GM19467 (cell line): Measurements from ENCODE around the gene VSIG8.

Experiments used
- ATAC-seq: cut with Tn5 transposase; IDR thresholded peaks from one replicate; pipeline ENCODE4 v1.9.1; 2021; ENCODE audit warnings: mild to moderate bottlenecking, moderate library complexity; ENCODE audit not compliant: unreplicated experiment

Gene VSIG8

DNA sequence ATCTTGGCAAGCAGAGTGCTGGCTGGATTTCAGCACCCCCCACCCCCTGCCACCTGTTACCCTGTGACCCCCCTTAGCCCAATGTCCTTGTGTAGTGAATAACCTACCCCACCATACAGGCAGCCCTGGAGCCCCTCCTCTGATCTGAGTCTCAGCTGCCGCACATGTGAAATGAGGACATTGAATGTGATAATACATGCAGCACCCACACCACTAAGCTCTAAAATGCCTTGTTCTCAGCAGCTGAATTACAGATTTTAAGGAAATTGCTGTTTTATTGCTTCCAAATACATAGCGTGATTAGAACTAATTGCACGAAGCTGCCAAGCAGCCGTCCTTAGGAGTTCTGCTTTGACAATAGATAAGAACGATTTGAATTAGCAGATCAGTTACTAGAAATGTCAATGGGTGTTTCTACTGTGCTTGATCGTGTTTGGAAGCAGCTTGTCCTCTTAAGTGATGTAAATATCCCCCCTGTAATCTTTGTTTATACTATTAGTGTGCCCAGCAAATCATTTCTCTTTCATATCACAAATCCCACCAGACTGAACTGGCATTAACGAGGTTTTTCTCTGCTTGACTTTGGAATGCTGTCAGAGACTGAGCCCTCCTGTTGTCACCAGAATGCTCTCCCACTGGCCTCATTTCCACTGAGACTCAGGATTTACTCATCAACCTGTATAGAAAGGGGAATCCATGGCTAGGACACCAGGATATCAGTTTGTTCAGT is 30.9 kb downstream of the VSIG8 start:
- no peak for ATAC-seq

DNA sequence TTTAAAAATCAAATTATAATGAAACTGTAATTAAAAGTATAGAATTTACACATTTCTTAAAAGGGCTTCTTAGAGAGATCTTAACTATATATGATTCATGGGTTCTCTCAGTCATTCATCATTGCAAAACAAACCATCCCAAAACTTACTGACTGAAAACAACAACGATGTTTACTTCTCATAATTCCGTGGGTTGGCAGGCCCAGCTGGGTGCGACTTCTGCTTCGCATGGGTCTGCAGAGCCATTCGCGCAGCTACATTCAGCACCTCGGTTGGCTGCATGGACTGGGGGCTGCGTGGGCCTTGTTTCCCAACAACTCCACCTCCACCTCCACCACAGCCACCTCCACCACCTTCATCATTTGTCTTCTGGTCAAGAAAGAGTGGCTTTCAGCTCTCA is 31.7 kb downstream of the VSIG8 start:
- ATAC-seq = no peak

DNA sequence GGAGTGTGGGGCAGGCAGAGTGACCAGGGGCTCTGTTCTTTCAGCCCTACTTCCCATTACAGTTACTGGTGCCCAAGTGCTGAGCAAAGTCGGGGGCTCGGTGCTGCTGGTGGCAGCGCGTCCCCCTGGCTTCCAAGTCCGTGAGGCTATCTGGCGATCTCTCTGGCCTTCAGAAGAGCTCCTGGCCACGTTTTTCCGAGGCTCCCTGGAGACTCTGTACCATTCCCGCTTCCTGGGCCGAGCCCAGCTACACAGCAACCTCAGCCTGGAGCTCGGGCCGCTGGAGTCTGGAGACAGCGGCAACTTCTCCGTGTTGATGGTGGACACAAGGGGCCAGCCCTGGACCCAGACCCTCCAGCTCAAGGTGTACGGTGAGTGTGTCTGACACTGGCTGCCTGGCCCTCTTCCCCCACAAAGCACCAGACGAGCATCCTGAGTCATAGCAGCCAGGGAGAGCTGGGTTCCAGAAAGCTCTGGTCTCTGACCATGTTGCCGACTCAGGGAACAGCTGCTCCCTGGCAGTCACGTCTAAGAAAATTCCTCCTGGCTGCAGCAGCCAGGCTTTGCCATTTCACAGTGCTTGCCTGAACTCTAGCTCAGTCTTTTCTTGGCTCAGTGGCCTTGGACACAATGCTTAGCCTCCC is 32.5 kb downstream of the VSIG8 start:
- no peak for ATAC-seq

DNA sequence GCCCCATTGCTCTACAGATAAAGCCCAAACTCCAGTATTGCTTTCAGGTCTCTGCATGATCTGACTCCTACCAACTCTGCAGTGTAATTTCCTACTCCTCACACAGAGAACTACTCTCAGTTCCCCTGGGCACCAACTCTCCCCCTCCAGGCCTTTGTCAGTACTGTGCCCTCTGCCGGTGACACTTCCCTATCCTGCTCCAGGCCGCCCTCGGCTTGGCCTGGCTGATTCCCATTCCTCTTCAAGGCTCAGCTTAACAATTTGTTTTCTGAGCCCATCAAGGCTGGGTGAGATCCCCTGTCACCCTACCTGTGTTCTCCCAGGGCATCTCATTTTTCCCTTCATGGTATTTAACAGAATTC is 33.2 kb downstream of the VSIG8 start:
- peak; percentile 76 for ATAC-seq

DNA sequence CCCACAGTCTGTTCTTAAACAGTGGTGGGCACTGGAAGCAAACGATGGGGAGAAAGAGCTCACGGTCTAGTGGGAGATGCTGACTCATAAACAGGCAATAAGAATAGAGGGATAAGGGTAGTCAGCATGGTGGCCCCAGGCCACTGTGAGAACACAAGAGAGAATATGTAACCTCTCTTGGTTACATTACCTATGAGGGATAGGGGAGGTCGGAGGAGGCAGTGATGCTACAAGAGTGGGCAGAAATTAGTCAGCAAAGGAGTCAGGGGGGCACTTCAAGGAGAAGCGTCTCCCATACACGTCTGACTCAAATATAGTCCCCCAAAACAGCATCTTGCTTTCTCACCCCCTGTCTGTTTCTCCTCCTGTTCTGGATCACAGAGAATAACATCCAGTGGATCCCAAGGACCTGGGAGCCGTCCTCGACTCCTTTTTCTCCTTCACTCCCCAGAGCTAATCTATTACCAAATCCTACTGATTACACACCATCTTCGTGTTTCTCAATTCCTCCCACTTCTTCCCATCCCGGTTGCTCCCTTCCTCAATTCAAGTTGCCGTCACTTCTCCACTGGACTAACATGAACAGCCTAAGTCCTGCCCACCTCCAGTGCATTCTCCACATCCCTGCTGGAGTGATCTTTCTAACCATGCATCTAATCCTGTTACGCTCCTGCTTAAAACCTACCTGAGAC is 33.7 kb downstream of the VSIG8 start:
- ATAC-seq = no peak

DNA sequence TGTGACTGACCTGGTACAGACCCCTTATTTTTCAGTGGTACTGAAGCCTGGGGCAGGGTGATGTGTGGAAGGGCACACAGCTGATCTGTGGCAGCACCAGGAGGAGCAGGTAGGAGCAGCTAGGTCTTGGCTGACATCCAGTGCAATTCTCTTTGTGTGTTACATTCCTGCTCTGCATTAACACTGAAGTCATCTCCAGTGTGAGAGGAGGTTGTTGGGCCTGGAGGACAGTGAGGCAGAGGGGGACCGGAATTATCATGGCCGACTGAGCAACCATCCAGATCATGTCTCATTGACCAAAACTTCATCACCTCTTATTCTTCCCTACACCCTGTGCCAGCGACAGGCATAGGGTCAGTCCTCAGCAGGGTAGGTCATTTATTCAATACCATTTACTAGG is 34.3 kb downstream of the VSIG8 start:
- ATAC-seq = no peak

DNA sequence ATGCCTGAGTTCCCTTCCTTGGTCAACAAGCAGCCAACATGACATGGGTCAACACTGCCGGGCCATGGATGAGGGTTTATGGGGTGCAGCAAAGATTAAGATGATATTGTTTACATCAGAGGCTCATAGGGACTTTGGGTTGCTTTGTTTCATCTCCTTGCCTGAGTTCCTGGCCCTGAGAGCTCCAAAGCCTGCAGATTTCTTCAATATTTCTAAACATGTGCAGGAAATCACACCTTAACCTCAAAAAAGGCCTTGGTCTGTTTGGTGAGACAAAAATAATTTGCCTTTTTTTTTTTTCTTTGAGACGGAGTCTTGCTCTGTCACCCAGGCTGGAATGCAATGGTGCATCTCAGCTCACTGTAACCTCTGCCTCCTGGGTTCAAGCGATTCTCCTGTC is 34.9 kb downstream of the VSIG8 start:
- no peak for ATAC-seq

DNA sequence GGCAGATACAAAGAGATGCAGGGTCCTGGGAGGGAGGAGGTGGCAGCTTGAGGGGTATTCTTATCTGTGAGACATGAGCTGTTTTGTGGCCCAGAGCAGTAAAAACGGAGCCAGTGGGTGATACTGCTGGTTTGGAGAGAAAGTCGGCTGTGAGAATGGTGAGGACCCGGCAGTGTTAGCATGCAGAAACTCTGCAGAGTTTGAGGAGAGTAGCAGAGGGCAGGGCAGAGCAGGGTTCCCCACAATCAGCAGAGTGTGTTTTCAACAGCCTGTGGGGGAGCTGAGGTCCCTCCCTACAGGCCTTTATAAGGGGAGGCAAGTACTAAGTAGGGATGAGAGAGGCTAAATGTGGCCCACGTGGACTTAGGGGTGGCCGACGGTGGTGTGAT is 35.4 kb downstream of the VSIG8 start:
- ATAC-seq = no peak

DNA sequence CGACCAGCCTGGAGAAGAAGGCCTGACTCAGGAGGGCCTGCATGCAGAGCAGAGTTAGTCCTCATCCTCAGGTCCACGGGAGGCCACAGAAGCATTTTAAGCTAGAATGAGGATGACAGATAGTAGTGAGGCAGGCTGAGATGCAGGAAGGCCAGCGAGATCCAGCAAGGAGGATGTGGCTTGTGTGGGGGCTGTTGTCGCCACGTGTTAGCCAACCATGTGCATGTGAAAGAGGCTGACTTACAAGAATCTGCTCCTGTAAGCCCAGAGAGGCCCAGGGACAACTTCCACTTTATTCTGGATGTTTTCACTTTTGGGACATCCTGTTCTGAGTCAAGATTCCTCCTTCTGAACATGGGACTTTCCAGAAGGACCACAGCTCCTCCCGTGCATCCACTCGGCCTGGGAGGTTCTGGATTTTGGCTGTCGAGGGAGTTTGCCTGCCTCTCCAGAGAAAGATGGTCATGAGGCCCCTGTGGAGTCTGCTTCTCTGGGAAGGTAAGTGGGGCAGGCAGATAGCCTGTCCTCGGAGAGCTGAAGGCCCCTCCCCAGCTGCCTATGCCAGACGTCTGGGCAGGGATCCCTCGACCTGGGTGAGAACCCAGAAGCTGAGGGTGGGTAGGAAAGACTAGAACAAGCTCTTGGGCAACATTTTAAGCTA is 35.9 kb downstream of the VSIG8 start, which contains the start of gene SLAMF8:
SLAMF8 (plus strand) TSS at position 433 of the 661 bp plus-strand sequence; CDS start at position 459, 26 bp downstream.
- no peak for ATAC-seq

DNA sequence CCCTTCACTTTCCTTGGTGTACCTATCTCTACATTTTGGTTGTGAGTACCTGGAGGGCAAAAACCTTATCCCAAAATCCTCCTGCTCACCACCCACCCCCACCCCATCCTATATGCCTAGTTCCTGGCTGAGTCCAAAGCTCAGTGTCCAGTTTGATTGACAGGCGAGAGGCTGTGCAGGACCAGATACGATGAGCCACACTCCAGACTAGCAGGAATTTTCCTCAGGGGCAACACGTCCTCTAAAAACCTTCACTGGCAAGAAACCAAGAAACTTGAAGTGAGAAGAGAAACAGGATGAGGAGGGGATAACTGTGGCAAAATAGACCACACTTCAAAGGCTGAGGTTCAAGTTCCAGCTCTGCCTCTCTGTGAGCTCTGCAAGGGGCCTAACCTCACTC is 36.9 kb downstream of the VSIG8 start:
- ATAC-seq = no peak

DNA sequence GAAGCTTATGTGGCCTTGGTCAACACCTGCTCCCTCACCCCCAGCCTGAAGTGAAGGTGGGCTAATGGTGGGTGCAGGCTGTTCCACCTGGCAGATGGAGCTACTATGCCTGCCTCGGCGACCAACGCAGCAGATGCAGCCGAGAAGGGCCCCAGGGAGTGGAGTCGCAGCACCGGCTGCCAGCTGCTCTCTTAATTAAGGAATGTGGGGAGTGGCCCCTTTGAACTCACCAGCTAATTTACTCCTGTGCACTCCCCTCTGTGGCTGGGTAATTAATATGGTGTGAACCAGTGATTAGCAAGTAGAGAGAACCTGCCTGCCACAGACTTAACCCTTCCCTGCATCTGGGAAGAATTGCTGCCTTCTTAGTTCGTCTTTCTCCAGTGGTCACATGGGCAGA is 39.1 kb downstream of the VSIG8 start:
- no peak for ATAC-seq

DNA sequence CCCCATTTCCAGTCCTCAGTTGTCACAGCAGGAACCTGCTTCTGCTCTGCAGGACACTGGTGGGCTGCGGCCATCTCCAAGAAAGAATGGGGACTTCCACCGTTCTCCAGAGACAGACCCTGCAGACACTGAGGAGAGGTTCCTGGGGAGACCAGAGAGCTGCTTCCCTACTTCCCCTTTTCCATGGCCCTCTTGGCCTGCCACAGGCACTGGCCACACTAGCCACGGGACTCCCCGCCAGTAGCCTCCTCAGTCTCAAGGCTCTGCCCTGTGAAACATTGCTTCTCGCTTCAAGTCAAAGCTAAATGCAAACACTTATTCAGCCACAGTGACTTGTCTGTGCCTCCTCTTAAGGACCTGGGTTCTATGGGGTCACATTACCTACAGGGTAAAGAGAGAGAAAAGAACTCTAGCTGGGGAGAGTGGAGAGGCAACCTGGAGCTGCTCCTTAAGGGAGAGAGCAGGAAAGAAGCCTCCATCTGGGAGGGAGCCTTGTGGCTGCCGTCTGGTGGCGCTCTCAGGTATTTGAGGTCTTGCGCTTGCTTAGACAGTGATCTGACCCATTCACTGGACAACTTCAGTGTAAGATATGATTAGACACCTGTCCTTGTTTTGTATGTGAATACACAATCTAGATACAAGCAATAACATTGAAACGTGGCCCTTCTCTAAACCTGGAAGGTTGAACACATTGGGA is 41.1 kb downstream of the VSIG8 start:
- no peak for ATAC-seq

DNA sequence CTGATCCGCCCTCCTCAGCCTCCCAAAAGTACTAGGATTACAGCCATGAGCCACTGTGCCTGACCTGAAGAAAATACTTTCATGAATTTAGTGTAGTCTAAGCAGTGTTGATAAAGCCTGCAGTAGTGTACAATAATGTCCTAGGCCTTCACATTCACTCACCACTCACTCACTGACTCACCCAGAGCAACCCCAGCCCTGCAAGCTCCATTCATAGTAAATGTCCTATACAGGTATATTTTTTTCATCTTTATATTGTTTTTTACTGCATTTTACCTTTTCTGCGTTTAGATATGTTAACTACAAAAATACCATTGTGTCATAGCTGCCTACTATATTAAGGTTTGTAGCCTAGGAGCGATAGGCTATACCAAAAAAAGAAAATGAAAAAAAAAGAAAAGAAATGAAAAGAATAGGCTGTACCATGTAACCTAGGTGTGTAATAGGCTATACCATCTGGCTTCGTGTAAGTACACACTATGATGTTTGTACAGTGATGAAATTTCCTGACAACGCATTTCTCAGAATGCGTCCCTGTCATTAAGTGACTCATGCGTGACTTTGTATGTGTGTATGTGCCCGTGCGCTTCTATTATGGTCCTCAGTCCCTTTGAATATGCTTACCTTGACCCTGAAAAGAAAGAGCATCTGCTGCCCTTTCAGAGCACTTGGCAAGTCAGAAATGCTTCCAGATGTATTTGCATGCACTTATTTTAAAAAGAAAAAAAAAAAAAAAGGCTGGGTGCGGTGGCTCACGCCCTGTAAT is 45.0 kb downstream of the VSIG8 start:
- no peak for ATAC-seq

DNA sequence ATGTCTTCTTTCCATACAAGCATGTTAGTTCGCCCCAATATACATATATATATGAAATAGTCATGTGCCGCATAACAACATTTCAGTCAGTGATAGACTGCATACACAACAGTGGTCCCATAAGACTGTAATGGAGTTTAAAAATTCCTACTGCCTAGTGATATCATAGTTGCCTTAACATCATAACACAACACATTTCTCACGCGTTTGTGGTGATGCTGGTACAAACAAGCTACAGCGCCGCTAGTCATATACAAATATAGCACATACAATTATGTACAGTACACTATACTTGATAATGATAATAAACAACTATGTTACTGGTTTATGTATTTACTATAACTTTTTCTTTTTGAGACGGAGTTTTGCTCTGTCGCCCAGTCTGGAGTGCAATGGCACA is 46.5 kb downstream of the VSIG8 start:
- no peak for ATAC-seq

DNA sequence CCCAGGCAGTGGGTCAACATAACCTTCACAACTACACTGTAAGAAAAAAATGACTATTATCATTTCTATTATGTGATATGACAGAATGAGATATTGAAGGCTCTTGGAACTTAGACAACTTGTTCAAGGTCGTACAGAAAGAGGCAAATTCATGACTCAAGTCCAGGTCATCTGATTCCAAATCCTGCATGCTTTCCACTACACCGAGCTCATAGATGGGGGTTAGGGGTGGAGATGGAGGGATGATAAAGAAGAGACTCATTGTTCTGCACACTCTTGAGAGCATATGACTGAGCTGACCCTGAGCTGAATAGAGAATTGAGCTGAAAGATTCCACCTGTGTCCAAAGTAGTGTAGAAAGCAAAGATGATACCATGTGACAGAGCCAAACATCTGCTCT is 57.5 kb downstream of the VSIG8 start:
- no peak for ATAC-seq
